GM23338 (cell line): ENCODE data around the gene REST. TPM values are rescaled to one million over a fixed set of nuclear protein-coding genes. Genes with fewer than 3 reads are reported as not detected.

ENCODE experiments used
- ATAC-seq: fragments of 200-7000 bp; cut with Tn5 transposase; 3 replicates; pipeline ENCODE4 v1.9.1; 2020
- DNase-seq: peaks from one replicate; pipeline ENCODE4 v3.0.0-alpha.2; 2015; ENCODE audit warnings: low spot score
- H2AFZ ChIP-seq: fragments of 200-600 bp; sonication (generic); 2 replicates; pipeline ENCODE4 v1.8.0; 2016; ENCODE audit warnings: antibody characterized with exemption, mild to moderate bottlenecking, moderate library complexity
- H3F3A ChIP-seq: fragments of 200-600 bp; sonication (generic); replicated peaks from 2 replicates; pipeline ENCODE4 v1.8.0; 2017; ENCODE audit warnings: antibody characterized with exemption, mixed run types, low read depth
- H3K27ac ChIP-seq: fragments of 200-600 bp; sonication (generic); 2 replicates; pipeline ENCODE4 v1.6.1; 2016; ENCODE audit warnings: low read depth
- H3K27me3 ChIP-seq: fragments of 200-600 bp; sonication (generic); 2 replicates; pipeline ENCODE4 v1.8.0; 2016; ENCODE audit warnings: mild to moderate bottlenecking, mixed run types, moderate library complexity; ENCODE audit not compliant: insufficient read depth
- H3K36me3 ChIP-seq: fragments of 200-600 bp; sonication (generic); 2 replicates; pipeline ENCODE4 v1.8.0; 2016; ENCODE audit warnings: mild to moderate bottlenecking; ENCODE audit not compliant: insufficient read depth
- H3K4me1 ChIP-seq: fragments of 200-600 bp; sonication (generic); 2 replicates; pipeline ENCODE4 v1.8.0; 2016; ENCODE audit warnings: mild to moderate bottlenecking, moderate library complexity; ENCODE audit not compliant: insufficient read depth
- H3K4me2 ChIP-seq: fragments of 200-600 bp; sonication (generic); 2 replicates; pipeline ENCODE4 v1.7.1; 2017; ENCODE audit warnings: mixed run types
- H3K4me3 ChIP-seq: fragments of 200-600 bp; sonication (generic); 2 replicates; pipeline ENCODE4 v1.6.1; 2016; ENCODE audit warnings: mixed run types
- H3K79me2 ChIP-seq: fragments of 200-600 bp; sonication (generic); replicated peaks from 2 replicates; pipeline ENCODE4 v1.8.0; 2017; ENCODE audit warnings: mild to moderate bottlenecking; ENCODE audit not compliant: insufficient read depth
- H3K9me2 ChIP-seq: fragments of 200-600 bp; sonication (generic); 2 replicates; pipeline ENCODE4 v1.8.0; 2017; ENCODE audit not compliant: insufficient read depth
- H4K20me1 ChIP-seq: fragments of 200-600 bp; sonication (generic); replicated peaks from 2 replicates; pipeline ENCODE4 v1.8.0; 2017; ENCODE audit warnings: mild to moderate bottlenecking; ENCODE audit not compliant: insufficient read depth
- H3K27ac Mint-ChIP-seq: 2 replicates; pipeline ENCODE4 v1.8.0; 2020; ENCODE audit warnings: inconsistent platforms, mild to moderate bottlenecking, moderate library complexity, mixed read lengths
- H3K27me3 Mint-ChIP-seq: 3 replicates; pipeline ENCODE4 v1.8.0; 2022; ENCODE audit warnings: low read depth, mild to moderate bottlenecking, moderate library complexity, mixed read lengths, inconsistent platforms; ENCODE audit not compliant: insufficient read depth, poor library complexity
- H3K36me3 Mint-ChIP-seq: 3 replicates; pipeline ENCODE4 v1.8.0; 2021; ENCODE audit warnings: low read depth, mild to moderate bottlenecking, inconsistent platforms, moderate library complexity, mixed read lengths
- H3K4me1 Mint-ChIP-seq: 3 replicates; pipeline ENCODE4 v1.8.0; 2020; ENCODE audit warnings: mild to moderate bottlenecking, inconsistent platforms, mixed read lengths
- H3K4me3 Mint-ChIP-seq: 3 replicates; pipeline ENCODE4 v1.8.0; 2021; ENCODE audit warnings: moderate library complexity, mild to moderate bottlenecking, inconsistent platforms, mixed read lengths
- H3K9me3 Mint-ChIP-seq: 3 replicates; pipeline ENCODE4 v1.8.0; 2020; ENCODE audit warnings: moderate library complexity, mild to moderate bottlenecking, inconsistent platforms, mixed read lengths
- CREB1 ChIP-seq: fragments of 250-450 bp; sonication (Bioruptor Pico); IDR thresholded peaks from 2 replicates; pipeline ENCODE4 v1.5.0; 2020; ENCODE audit warnings: low read depth, mild to moderate bottlenecking, moderate library complexity
- EZH2phosphoT487 ChIP-seq: fragments of 200-600 bp; sonication (generic); IDR thresholded peaks from one replicate; pipeline ENCODE4 v1.8.1; 2018; ENCODE audit warnings: antibody characterized with exemption; ENCODE audit not compliant: unreplicated experiment
- POLR2AphosphoS5 ChIP-seq: IDR thresholded peaks from 2 replicates; pipeline ENCODE4 v1.6.1; 2016; ENCODE audit warnings: antibody characterized with exemption, low read depth
- STAT1 ChIP-seq: IDR thresholded peaks from one replicate; pipeline ENCODE4 v1.6.1; 2016; ENCODE audit warnings: antibody characterized with exemption; ENCODE audit not compliant: unreplicated experiment
- ZNF114 ChIP-seq: fragments of 250-450 bp; sonication (Bioruptor Pico); IDR thresholded peaks from 2 replicates; pipeline ENCODE4 v1.5.0; 2020; ENCODE audit warnings: mild to moderate bottlenecking, moderate library complexity
- ZNF331 ChIP-seq: fragments of 250-450 bp; sonication (Bioruptor Pico); IDR thresholded peaks from 2 replicates; pipeline ENCODE4 v1.5.0; 2020; ENCODE audit warnings: low read depth, mild to moderate bottlenecking, moderate library complexity
- polyA plus RNA-seq: library from polyadenylated mRNA; unstranded; fragments of >200 nt; fragmentation: Nextera tagmentation; extraction: Ambion mirVana; gene quantifications from 2 replicates; pipeline ENCODE4 v1.2.1, GENCODE V29; 2016
- total RNA-seq: library from RNA; depleted of rRNA; stranded (reverse); fragments of >200 nt; shearing (Covaris generic); gene quantifications from 2 replicates; pipeline ENCODE4 v1.2.3, GENCODE V29; 2014
- TF ChIP-seq, protein P1 (sequence below), 2 experiments: fragments of 200-600 bp in 1 of 2; sonication (generic) in 1 of 2; conservative IDR thresholded peaks; 2 replicates each; pipeline versions ENCODE4 v1.5.1 to v1.6.1; 2016 to 2017; ENCODE audit warnings: antibody characterized with exemption in 2 of 2, low read depth in 2 of 2, mild to moderate bottlenecking in 2 of 2, moderate library complexity in 1 of 2

Gene REST
- total and polyA plus RNA-seq, 2 experiments from 2014 or later: 44.7 to 61.5 TPM

DNA sequence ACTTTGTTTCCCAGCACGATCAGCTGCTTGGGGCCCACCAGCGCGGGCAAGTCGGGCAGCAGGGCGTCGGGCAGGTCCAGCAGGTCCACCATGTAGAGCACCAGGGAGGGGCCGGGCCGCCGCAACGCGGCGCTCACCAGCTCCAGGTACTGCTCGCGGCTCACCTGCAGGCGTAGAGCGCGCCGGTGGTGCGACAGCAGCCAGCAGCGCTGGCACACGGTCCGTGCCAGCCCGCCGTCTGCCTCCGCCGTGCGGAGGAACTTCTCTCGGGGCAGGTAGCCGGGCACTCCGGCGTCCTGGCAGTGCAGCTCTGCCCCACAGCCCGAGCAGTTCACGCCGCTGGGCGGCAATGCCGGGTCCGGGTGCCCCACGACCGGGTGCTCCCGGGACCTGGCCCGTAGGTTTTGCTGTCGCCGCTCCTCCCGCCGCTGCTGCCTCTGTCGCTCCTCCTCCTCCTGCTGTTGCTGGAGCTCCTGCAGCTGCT, 69.2 kb downstream of the REST start:
- H3K4me2 ChIP-seq: peak overlapping the region; percentile 90
- H4K20me1 ChIP-seq: peaks cover 44% of the 10 kb centered on the region
- peak overlapping the region; percentile 100 for H3K4me3 Mint-ChIP-seq
- peak overlapping the region; percentile 91 for H2AFZ ChIP-seq
- TF ChIP-seq, protein P1, sequence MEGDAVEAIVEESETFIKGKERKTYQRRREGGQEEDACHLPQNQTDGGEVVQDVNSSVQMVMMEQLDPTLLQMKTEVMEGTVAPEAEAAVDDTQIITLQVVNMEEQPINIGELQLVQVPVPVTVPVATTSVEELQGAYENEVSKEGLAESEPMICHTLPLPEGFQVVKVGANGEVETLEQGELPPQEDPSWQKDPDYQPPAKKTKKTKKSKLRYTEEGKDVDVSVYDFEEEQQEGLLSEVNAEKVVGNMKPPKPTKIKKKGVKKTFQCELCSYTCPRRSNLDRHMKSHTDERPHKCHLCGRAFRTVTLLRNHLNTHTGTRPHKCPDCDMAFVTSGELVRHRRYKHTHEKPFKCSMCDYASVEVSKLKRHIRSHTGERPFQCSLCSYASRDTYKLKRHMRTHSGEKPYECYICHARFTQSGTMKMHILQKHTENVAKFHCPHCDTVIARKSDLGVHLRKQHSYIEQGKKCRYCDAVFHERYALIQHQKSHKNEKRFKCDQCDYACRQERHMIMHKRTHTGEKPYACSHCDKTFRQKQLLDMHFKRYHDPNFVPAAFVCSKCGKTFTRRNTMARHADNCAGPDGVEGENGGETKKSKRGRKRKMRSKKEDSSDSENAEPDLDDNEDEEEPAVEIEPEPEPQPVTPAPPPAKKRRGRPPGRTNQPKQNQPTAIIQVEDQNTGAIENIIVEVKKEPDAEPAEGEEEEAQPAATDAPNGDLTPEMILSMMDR (conservative IDR thresholded peaks at IDR 0.05; ENCODE audit: low read depth in 2 of 2): 0 out of 4 replicates have a peak, but pooled peaks of 1 of the 2 experiments have one; percentile 5
- no peak for TF ChIP-seq STAT1
- DNase-seq (peak; percentile 77), ATAC-seq (peak; percentile 79)
- no peaks in the 10 kb centered on the region for H3K27me3 ChIP-seq
- H3K36me3 Mint-ChIP-seq: peaks cover 34% of the 10 kb centered on the region
- peaks cover 27% of the 10 kb centered on the region for H3K36me3 ChIP-seq
- no peaks in the 10 kb centered on the region for H3K9me2 ChIP-seq
- H3K27ac Mint-ChIP-seq: peak overlapping the region; percentile 97
- H3K27me3 Mint-ChIP-seq: peaks cover 12% of the 10 kb centered on the region
- no peaks in the 10 kb centered on the region for H3K9me3 Mint-ChIP-seq
- H3K27ac ChIP-seq: no peak overlapping the region
- peaks cover 9% of the 10 kb centered on the region for H3K4me1 Mint-ChIP-seq
- H3F3A ChIP-seq: no peaks in the 10 kb centered on the region
- H3K4me3 ChIP-seq: peak overlapping the region; percentile 95
- H3K79me2 ChIP-seq: peaks cover 64% of the 10 kb centered on the region
- H3K4me1 ChIP-seq: 0 out of 2 replicates have a peak, but pooled peaks cover 3% of the 10 kb centered on the region

DNA sequence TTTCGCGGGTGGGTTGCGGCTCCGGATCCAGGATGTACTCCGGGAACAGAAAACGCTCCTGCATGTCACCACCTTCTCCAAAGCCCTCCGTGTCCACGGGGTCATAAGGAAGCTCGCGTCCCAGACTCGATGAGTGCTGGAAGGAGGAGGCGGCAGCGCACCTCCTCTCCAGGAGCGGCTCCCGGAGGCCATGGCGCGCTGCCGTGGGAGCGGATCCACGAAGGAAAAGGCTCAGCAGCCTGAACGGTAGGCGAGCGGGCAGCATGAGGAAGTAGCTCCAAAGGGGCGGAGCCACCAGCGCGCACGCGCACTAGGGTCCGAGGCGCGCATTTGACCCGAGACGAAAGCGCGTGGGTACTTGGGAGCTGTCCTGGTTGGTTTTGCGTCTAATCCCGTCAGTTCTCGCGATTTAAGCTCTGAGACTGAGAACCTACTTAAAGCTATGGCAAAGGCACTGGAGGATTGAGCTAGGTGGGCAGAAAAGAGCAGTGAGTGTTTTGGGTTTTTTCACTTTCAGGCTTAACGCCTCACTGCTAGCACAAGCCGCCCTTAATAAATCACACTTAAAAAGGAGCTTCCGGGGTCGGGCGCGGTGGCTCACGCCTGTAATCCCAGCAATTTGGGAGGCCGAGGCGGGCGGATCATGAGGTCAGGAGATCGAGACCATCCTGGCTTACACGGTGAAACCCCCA, 69.8 kb downstream of the REST start, which contains the start of gene NOA1:
Gene NOA1, minus strand, starts transcription at position 286 of the 692 bp plus-strand sequence. Its CDS starts 21 bp downstream, at position 265.
- no peaks in the 10 kb centered on the region for H3K9me3 Mint-ChIP-seq
- H3K27ac ChIP-seq: peak within 1 kb of the TSS; percentile 96
- ATAC-seq: peak; percentile 76
- peak within 1 kb of the TSS; percentile 97 for H3K27ac Mint-ChIP-seq
- H3K4me3 ChIP-seq: peak within 1 kb of the TSS; percentile 95
- peaks cover 9% of the 10 kb centered on the region for H3K4me1 Mint-ChIP-seq
- H3K79me2 ChIP-seq: peaks cover 70% of the 10 kb centered on the region
- H3K4me3 Mint-ChIP-seq: peak within 1 kb of the TSS; percentile 100
- peaks cover 29% of the 10 kb centered on the region for H3K36me3 Mint-ChIP-seq
- 0 out of 2 replicates have a peak, but pooled peaks cover 3% of the 10 kb centered on the region for H3K4me1 ChIP-seq
- H3K4me2 ChIP-seq: peak within 1 kb of the TSS; percentile 94
- peaks cover 22% of the 10 kb centered on the region for H3K36me3 ChIP-seq
- peaks cover 12% of the 10 kb centered on the region for H3K27me3 Mint-ChIP-seq
- H3K9me2 ChIP-seq: no peaks in the 10 kb centered on the region
- peaks cover 47% of the 10 kb centered on the region for H4K20me1 ChIP-seq
- H3K27me3 ChIP-seq: no peaks in the 10 kb centered on the region
- TF ChIP-seq, protein P1 (conservative IDR thresholded peaks at IDR 0.05; ENCODE audit: low read depth in 2 of 2): no peak
- TF ChIP-seq ZNF331 (CRISPR knock-in tag) (no peak), CREB1 (CRISPR knock-in tag) (peak; percentile 4; the same call in 1 of the 2 replicates), POLR2AphosphoS5 (peak; percentile 89), EZH2phosphoT487 (no peak), ZNF114 (no peak)
- H2AFZ ChIP-seq: peak within 1 kb of the TSS; percentile 91
- H3F3A ChIP-seq: no peaks in the 10 kb centered on the region
- DNase-seq: peak; percentile 99
